Right atrium auricular region (tissue), 2 donors: Measurements from ENCODE around the gene PIGU. TPM values are rescaled to one million over a fixed set of nuclear protein-coding genes. Genes with fewer than 3 reads are reported as not detected.
"Not testable (repeated sequence)": the region's sequence is repeated elsewhere in the genome, so short reads cannot be mapped to it uniquely, and the experiment has no call there.

Source experiments
- DNase-seq: peaks from one replicate; pipeline ENCODE4 v3.0.0-alpha.2; 2019; ENCODE audit warnings: low spot score
- H3K27ac ChIP-seq, 2 donors: fragments of 200-600 bp; sonication (generic); 1 replicate in 1 of 2; 2 replicates in 1 of 2; pipeline ENCODE4 v1.5.1; 2016 to 2019
- H3K27me3 ChIP-seq, 2 donors: fragments of 200-600 bp; sonication (generic); one replicate each; pipeline versions ENCODE4 v1.5.1 to v1.6.0; 2017 to 2019
- H3K36me3 ChIP-seq: fragments of 200-600 bp; sonication (generic); one replicate; pipeline ENCODE4 v1.5.1; 2016
- H3K4me1 ChIP-seq, 2 donors: fragments of 200-600 bp; sonication (generic); one replicate each; pipeline versions ENCODE4 v1.5.1 to v1.6.0; 2017 to 2019
- H3K4me3 ChIP-seq, 2 donors: fragments of 200-600 bp; sonication (generic); 1 replicate in 1 of 2; 2 replicates in 1 of 2; pipeline ENCODE4 v1.5.1; 2017 to 2019; ENCODE audit warnings: mild to moderate bottlenecking in 1 of 2, moderate library complexity in 1 of 2
- H3K9me3 ChIP-seq, 2 donors: fragments of 200-600 bp; sonication (generic); one replicate each; pipeline ENCODE4 v1.5.1; 2019
- total RNA-seq, 2 donors: library from RNA; depleted of rRNA; stranded (reverse); fragments of >200 nt; gene quantifications; one replicate each; pipeline ENCODE4 v1.1.0, GENCODE V29; 2016
- TF ChIP-seq, protein P1 (sequence below), 2 donors: fragments of 200-600 bp; sonication (generic); IDR thresholded peaks; one replicate each; pipeline ENCODE4 v1.5.1; 2019; ENCODE audit warnings: antibody characterized with exemption in 2 of 2

Gene PIGU
- total RNA-seq, 2 donors from 2014 or later: 16.6 to 17.7 TPM

DNA sequence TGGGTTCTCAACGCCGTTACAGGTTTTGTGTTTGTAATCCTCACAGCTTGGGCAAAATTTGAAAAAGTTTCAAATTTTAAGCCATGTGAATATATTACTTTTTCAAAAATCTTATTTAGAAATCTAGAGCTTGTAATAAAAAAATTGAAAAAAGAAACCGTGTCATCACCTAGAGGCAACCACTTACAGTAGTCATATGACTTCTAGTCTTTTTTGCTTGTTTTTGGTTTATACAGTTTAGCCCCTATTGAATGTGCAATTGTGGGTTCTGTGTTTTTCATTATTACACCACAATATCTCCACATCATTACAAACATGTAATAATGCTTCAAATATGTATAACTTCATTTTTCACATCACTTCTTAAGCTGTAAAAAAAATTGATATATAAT is 159.8 kb downstream of the PIGU start:
- no peaks in the 10 kb centered on the region for H3K9me3 ChIP-seq
- no peaks in the 10 kb centered on the region for H3K36me3 ChIP-seq
- TF ChIP-seq, protein P1, sequence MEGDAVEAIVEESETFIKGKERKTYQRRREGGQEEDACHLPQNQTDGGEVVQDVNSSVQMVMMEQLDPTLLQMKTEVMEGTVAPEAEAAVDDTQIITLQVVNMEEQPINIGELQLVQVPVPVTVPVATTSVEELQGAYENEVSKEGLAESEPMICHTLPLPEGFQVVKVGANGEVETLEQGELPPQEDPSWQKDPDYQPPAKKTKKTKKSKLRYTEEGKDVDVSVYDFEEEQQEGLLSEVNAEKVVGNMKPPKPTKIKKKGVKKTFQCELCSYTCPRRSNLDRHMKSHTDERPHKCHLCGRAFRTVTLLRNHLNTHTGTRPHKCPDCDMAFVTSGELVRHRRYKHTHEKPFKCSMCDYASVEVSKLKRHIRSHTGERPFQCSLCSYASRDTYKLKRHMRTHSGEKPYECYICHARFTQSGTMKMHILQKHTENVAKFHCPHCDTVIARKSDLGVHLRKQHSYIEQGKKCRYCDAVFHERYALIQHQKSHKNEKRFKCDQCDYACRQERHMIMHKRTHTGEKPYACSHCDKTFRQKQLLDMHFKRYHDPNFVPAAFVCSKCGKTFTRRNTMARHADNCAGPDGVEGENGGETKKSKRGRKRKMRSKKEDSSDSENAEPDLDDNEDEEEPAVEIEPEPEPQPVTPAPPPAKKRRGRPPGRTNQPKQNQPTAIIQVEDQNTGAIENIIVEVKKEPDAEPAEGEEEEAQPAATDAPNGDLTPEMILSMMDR (IDR thresholded peaks at IDR 0.05): no peak
- H3K4me3 ChIP-seq: peak overlapping the region; percentile 66 to 76
- H3K27me3 ChIP-seq: no peaks in the 10 kb centered on the region
- no peak for DNase-seq
- H3K4me1 ChIP-seq: peaks cover 0 to 58% of the 10 kb centered on the region in 2 donors
- peak overlapping the region; percentile 92 to 96 for H3K27ac ChIP-seq

GRCh38 chr20:34516247-34517113 is 160.4 kb downstream of the PIGU start, which contains the start of gene DYNLRB1:
Gene DYNLRB1 (plus strand): TSS chr20:34516422. CDS start chr20:34516459, 37 bp downstream.
- Histone ChIP-seq H3K36me3 (no peaks in the 10 kb centered on the region), H3K4me3 (peak within 1 kb of the TSS; percentile 66 to 76), H3K4me1 (peaks cover 0 to 59% of the 10 kb centered on the region in 2 donors), H3K27me3 (no peaks in the 10 kb centered on the region), H3K27ac (peak within 1 kb of the TSS; percentile 92 to 96), H3K9me3 (no peaks in the 10 kb centered on the region)
- TF ChIP-seq, protein P1 (IDR thresholded peaks at IDR 0.05): peak in 1 of 2 donors; percentile 11
- peak; percentile 98 for DNase-seq

GRCh38 chr20:34515484-34516246 is 161.2 kb downstream of the PIGU start:
- Histone ChIP-seq H3K4me1 (peaks cover 0 to 59% of the 10 kb centered on the region in 2 donors), H3K27me3 (no peaks in the 10 kb centered on the region), H3K4me3 (peak overlapping the region; percentile 66 to 76), H3K9me3 (no peaks in the 10 kb centered on the region), H3K27ac (peak overlapping the region; percentile 92 to 96), H3K36me3 (peaks cover 6% of the 10 kb centered on the region)
- TF ChIP-seq, protein P1 (IDR thresholded peaks at IDR 0.05): no peak
- DNase-seq: no peak

DNA sequence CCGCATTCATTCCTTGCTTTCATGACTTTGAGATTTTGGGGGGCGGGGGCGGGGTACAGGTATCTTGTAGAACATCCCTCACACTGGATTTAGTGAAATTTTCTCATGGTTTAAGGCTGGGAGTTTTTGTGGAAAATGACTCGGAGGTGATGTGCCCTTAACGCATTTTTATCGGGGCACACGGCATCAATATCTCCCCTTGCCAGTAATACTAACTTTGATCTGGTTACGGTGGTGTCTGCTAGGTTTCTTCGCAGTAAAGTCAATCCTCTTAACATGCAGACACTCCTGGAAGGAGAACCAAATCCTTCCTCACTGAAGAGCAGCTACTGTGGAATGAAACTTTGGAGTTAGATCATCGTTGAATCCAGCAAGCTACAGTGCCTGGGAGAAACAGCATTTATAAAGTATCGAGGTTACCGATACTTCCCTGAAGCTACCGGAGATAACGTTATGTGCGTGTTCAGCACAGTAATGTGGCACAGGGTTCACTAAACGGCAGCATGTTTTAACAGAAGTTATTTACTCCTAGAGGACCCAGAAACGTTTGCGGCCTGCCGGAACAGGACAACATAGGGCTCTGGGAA is 161.9 kb downstream of the PIGU start:
- TF ChIP-seq, protein P1 (IDR thresholded peaks at IDR 0.05): no peak
- Histone ChIP-seq H3K9me3 (no peaks in the 10 kb centered on the region), H3K36me3 (peaks cover 8% of the 10 kb centered on the region), H3K27me3 (no peaks in the 10 kb centered on the region), H3K4me3 (peak overlapping the region; percentile 66 to 76), H3K4me1 (peaks cover 0 to 59% of the 10 kb centered on the region in 2 donors), H3K27ac (peak overlapping the region; percentile 92 to 96)
- no peak for DNase-seq

DNA sequence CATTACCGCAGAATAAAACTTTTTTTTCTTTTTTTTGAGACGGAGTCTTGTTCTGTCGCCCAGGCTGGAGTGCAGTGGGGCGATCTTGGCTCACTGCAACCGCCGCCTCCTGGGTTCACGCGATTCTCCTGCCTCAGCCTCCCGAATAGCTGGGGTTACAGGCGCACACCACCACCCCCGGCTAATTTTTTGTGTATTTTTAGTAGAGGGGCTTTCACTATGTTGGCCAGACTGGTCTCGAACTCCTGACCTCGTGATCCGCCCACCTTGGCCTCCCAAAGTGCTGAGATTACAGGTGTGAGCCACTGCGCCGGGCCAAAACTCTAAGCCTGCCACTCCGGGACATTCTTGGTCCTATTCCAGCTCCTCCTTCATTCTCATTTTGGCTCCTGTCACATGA is 162.9 kb downstream of the PIGU start:
- Histone ChIP-seq H3K4me1 (peaks cover 0 to 57% of the 10 kb centered on the region in 2 donors), H3K36me3 (peaks cover 17% of the 10 kb centered on the region)
- not testable (repeated sequence) for H3K27me3 ChIP-seq, H3K27ac ChIP-seq, H3K4me3 ChIP-seq, H3K9me3 ChIP-seq, DNase-seq
